ENCODE data around the gene LGALS14.
"Not testable (repeated sequence)": the region's sequence is repeated elsewhere in the genome, so short reads cannot be mapped to it uniquely, and the experiment has no call there.

Gene LGALS14, protein sequence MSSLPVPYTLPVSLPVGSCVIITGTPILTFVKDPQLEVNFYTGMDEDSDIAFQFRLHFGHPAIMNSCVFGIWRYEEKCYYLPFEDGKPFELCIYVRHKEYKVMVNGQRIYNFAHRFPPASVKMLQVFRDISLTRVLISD

DNA sequence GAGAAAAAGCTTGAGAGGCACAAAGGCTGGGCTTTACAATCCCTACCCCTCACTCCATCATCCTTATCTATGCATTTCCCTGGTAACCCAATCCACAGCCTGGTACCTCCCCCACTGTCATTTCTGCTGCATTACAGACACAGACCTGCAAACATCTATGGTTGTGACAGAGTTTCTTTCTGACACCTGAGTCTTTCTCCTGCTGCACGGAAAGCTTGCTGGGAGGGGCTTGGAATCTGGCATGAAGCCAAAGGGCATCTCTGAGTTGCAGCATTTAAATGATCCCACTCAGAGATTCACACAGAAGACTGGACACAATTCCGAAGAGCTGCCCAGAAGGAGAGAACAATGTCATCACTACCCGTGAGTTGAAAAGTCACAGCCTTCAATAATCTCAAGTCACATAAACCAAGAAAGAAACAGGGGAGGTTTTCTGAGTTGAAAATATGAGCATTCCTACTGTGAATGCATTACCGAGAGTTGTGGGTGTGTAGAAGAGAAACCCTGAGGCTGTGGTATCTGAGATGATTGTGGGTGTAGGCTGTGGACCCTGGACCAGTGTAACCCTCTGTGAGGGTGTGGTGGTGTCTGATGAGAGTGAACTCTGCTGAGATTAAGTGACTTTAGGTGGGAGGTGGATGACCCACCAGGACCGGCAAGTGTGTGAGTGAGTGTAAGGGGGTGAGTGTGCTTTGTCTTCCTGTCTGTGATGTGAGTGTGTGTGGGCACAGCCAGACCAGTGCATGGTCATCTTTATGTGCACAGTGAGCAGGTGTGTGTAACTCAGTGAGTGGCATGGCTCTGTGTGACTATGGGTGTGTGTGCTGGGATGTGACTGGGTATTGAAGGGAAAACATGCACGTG lies at the start of gene LGALS14:
Gene LGALS14, plus strand, starts transcription at position 301 of the 864 bp plus-strand sequence. Its CDS starts 48 bp downstream, at position 349.
- H3K27ac ChIP-seq = no peak within 1 kb of the TSS
- H4K20me1 ChIP-seq = no peaks in the 10 kb centered on the region
- no peaks in the 10 kb centered on the region for H3K27me3 ChIP-seq
- H3K9ac ChIP-seq = no peak within 1 kb of the TSS
- H3K9me3 ChIP-seq = no peaks in the 10 kb centered on the region
- no peak within 1 kb of the TSS for H3K4me2 ChIP-seq
- H3K4me3 ChIP-seq = no peak within 1 kb of the TSS
- no peaks in the 10 kb centered on the region for H3K36me3 ChIP-seq
- peaks cover 14% of the 10 kb centered on the region for H3K4me1 ChIP-seq
- no peak for TF ChIP-seq Cebpa-rat (IDR thresholded peaks at IDR 0.05)

GRCh38 chr19:39655613-39656012 lies 48.7 kb upstream of the LGALS14 start, which contains the start of gene LGALS16:
LGALS16 (plus strand) TSS chr19:39655913; CDS start chr19:39655962, 49 bp downstream.
- H3K9ac ChIP-seq = no peak within 1 kb of the TSS
- H4K20me1 ChIP-seq = no peaks in the 10 kb centered on the region
- no peak within 1 kb of the TSS for H3K4me3 ChIP-seq
- no peaks in the 10 kb centered on the region for H3K36me3 ChIP-seq
- no peaks in the 10 kb centered on the region for H3K27me3 ChIP-seq
- TF ChIP-seq Cebpa-rat (IDR thresholded peaks at IDR 0.05) = no peak
- no peaks in the 10 kb centered on the region for H3K4me1 ChIP-seq
- H3K9me3 ChIP-seq = no peaks in the 10 kb centered on the region
- no peak within 1 kb of the TSS for H3K4me2 ChIP-seq
- H3K27ac ChIP-seq = no peak within 1 kb of the TSS

- Histone ChIP-seq H3K36me3 (no peaks in the 10 kb centered on the region), H3K4me3 (no peak overlapping the region), H3K27me3 (no peaks in the 10 kb centered on the region), H3K9ac (no peak overlapping the region), H4K20me1 (no peaks in the 10 kb centered on the region), H3K4me1 (no peaks in the 10 kb centered on the region), H3K4me2 (no peak overlapping the region), H3K27ac (no peak overlapping the region), H3K9me3 (no peaks in the 10 kb centered on the region)
- no peak for TF ChIP-seq Cebpa-rat (IDR thresholded peaks at IDR 0.05)
These were observed 44.5 kb upstream of the LGALS14 start for GRCh38 chr19:39659791-39660190.

GRCh38 chr19:39660661-39661060 lies 43.6 kb upstream of the LGALS14 start:
- no peak overlapping the region for H3K4me3 ChIP-seq
- no peaks in the 10 kb centered on the region for H3K36me3 ChIP-seq
- H3K9me3 ChIP-seq = peaks cover 7% of the 10 kb centered on the region
- TF ChIP-seq Cebpa-rat (IDR thresholded peaks at IDR 0.05) = no peak
- H4K20me1 ChIP-seq = no peaks in the 10 kb centered on the region
- no peak overlapping the region for H3K4me2 ChIP-seq
- H3K9ac ChIP-seq = no peak overlapping the region
- no peaks in the 10 kb centered on the region for H3K27me3 ChIP-seq
- H3K27ac ChIP-seq = no peak overlapping the region
- H3K4me1 ChIP-seq = no peaks in the 10 kb centered on the region

GRCh38 chr19:39661565-39661964 lies 42.7 kb upstream of the LGALS14 start:
- no peaks in the 10 kb centered on the region for H3K27me3 ChIP-seq
- H3K36me3 ChIP-seq = no peaks in the 10 kb centered on the region
- no peak overlapping the region for H3K4me2 ChIP-seq

DNA sequence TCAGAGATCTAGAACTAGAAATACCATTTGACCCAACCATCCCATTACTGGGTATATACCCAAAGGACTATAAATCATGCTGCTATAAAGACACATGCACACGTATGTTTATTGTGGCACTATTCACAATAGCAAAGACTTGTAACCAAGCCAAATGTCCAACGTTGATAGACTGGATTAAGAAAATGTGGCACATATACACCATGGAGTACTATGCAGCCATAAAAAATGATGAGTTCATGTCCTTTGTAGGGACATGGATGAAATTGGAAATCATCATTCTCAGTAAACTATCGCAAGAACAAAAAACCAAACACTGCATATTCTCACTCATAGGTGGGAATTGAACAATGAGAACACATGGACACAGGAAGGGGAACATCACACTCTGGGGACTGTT lies 34.4 kb upstream of the LGALS14 start:
- H3K27me3 ChIP-seq, H4K20me1 ChIP-seq, H3K4me3 ChIP-seq, H3K4me2 ChIP-seq, H3K36me3 ChIP-seq, H3K27ac ChIP-seq, H3K9ac ChIP-seq: not testable (repeated sequence)
- H3K4me1 ChIP-seq = peaks cover 16% of the 10 kb centered on the region
- peaks cover 16% of the 10 kb centered on the region for H3K9me3 ChIP-seq

More at GRCh38 chr19:39661565-39661964, 42.7 kb upstream of the LGALS14 start:
- no peaks in the 10 kb centered on the region for H3K4me1 ChIP-seq
- no peak overlapping the region for H3K27ac ChIP-seq
- no peak overlapping the region for H3K4me3 ChIP-seq
- H3K9me3 ChIP-seq = peaks cover 16% of the 10 kb centered on the region
- no peak for TF ChIP-seq Cebpa-rat (IDR thresholded peaks at IDR 0.05)
- H4K20me1 ChIP-seq = no peaks in the 10 kb centered on the region
- H3K9ac ChIP-seq = no peak overlapping the region

GRCh38 chr19:39670998-39671397 lies 33.3 kb upstream of the LGALS14 start:
- Histone ChIP-seq H3K9me3 (peaks cover 6% of the 10 kb centered on the region), H3K27me3 (no peaks in the 10 kb centered on the region), H3K4me1 (peaks cover 16% of the 10 kb centered on the region), H3K4me2 (no peak overlapping the region), H3K4me3 (no peak overlapping the region), H3K9ac (no peak overlapping the region), H3K27ac (no peak overlapping the region), H4K20me1 (no peaks in the 10 kb centered on the region), H3K36me3 (no peaks in the 10 kb centered on the region)
- TF ChIP-seq Cebpa-rat (IDR thresholded peaks at IDR 0.05) = no peak

GRCh38 chr19:39671739-39672363 lies 32.4 kb upstream of the LGALS14 start:
- no peak for TF ChIP-seq Cebpa-rat (IDR thresholded peaks at IDR 0.05)
- peaks cover 16% of the 10 kb centered on the region for H3K4me1 ChIP-seq
- H3K4me3 ChIP-seq = no peak overlapping the region
- no peaks in the 10 kb centered on the region for H3K27me3 ChIP-seq
- no peak overlapping the region for H3K4me2 ChIP-seq
- H3K9me3 ChIP-seq = no peaks in the 10 kb centered on the region
- no peaks in the 10 kb centered on the region for H4K20me1 ChIP-seq
- H3K36me3 ChIP-seq = no peaks in the 10 kb centered on the region
- no peak overlapping the region for H3K27ac ChIP-seq
- no peak overlapping the region for H3K9ac ChIP-seq

- Histone ChIP-seq H3K4me3 (no peak overlapping the region), H3K9ac (no peak overlapping the region), H3K27me3 (no peaks in the 10 kb centered on the region), H4K20me1 (no peaks in the 10 kb centered on the region), H3K9me3 (no peaks in the 10 kb centered on the region), H3K4me2 (peak overlapping the region; percentile 52), H3K4me1 (peaks cover 16% of the 10 kb centered on the region), H3K36me3 (no peaks in the 10 kb centered on the region), H3K27ac (no peak overlapping the region)
- TF ChIP-seq Cebpa-rat (IDR thresholded peaks at IDR 0.05) = no peak
These were observed 31.8 kb upstream of the LGALS14 start for GRCh38 chr19:39672473-39672872.

DNA sequence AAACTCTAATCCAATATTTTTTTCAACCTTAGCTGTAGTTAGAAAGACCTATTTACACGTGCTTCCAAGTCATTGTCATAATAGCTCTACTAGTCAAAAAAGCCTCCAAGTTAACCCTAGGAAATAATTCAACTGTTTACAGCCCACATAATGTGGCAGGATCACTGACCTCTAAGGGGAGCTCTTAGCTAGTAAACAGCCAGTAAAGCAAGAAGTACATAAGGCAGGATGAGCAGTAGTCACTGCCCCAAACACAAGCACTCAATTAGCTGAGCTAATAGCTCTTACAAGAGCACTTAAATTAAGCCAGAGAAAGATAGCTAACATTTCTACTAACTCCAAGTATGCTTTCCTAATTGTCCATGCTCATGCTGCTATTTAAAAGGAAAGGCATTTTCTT lies 30.4 kb upstream of the LGALS14 start:
- not testable (repeated sequence) for H3K9ac ChIP-seq, H3K27me3 ChIP-seq, H3K27ac ChIP-seq, H3K36me3 ChIP-seq, H3K9me3 ChIP-seq, H4K20me1 ChIP-seq, H3K4me2 ChIP-seq, H3K4me3 ChIP-seq
- H3K4me1 ChIP-seq = peaks cover 20% of the 10 kb centered on the region
